ENCODE data around the gene FAM221B. TPM values are rescaled to one million over a fixed set of nuclear protein-coding genes. Genes with fewer than 3 reads are reported as not detected.
A peak's percentile ranks its signal among the peaks of the same experiment; 100 is the strongest.

Gene FAM221B
- polyA plus RNA-seq, 1 donor from 2014 or later, result 0.09 TPM

GRCh38 chr9:35811381-35812024, 17.0 kb downstream of the FAM221B start:
- peak overlapping the region; percentile 40 for H3K27ac ChIP-seq (ENCODE audit: low read length)
- H3F3A ChIP-seq (ENCODE audit: insufficient read depth, low read length, poor library complexity, severe bottlenecking), result peaks cover 5% of the 10 kb centered on the region
- peak overlapping the region; percentile 83 for H3K4me2 ChIP-seq (ENCODE audit: low read length)
- H4K20me1 ChIP-seq (ENCODE audit: insufficient read depth), result no peaks in the 10 kb centered on the region
- no peaks in the 10 kb centered on the region for H3K9me3 ChIP-seq (ENCODE audit: low read length)
- peak overlapping the region; percentile 68 for H3K4me3 ChIP-seq (ENCODE audit: low read length)
- no peaks in the 10 kb centered on the region for H3K36me3 ChIP-seq (ENCODE audit: insufficient read depth, low read length)
- H3K79me2 ChIP-seq (replicated peaks; ENCODE audit: insufficient read depth, low read length), result peaks cover 1% of the 10 kb centered on the region
- TF ChIP-seq CTCF (IDR thresholded peaks at IDR 0.05; ENCODE audit: poor library complexity, severe bottlenecking) (no peak), RAD21 (conservative IDR thresholded peaks at IDR 0.05) (no peak), POLR2AphosphoS5 (IDR thresholded peaks at IDR 0.05) (no peak), TAF1 (IDR thresholded peaks at IDR 0.05; ENCODE audit: low read depth) (no peak), REST (IDR thresholded peaks at IDR 0.05; ENCODE audit: borderline replicate concordance) (no peak), SMC3 (conservative IDR thresholded peaks at IDR 0.05; ENCODE audit: poor library complexity) (no peak), EP300 (conservative IDR thresholded peaks at IDR 0.05; ENCODE audit: poor library complexity, severe bottlenecking) (no peak), MXI1 (conservative IDR thresholded peaks at IDR 0.05; ENCODE audit: poor library complexity, severe bottlenecking) (no peak), EZH2 (IDR thresholded peaks at IDR 0.05; ENCODE audit: borderline replicate concordance, insufficient read depth, low read length, poor library complexity, severe bottlenecking) (no peak)
- no peaks in the 10 kb centered on the region for H3K9me2 ChIP-seq (ENCODE audit: insufficient read depth, low read length)
- peak overlapping the region; percentile 78 for H2AFZ ChIP-seq (ENCODE audit: low read depth, low read length)
- peak overlapping the region; percentile 54 for H3K9ac ChIP-seq (ENCODE audit: low read length)
- no peaks in the 10 kb centered on the region for H3K27me3 ChIP-seq (ENCODE audit: insufficient read depth, low read depth, low read length)

- Histone ChIP-seq H3K4me2 (ENCODE audit: low read length) (no peak overlapping the region), H3K36me3 (ENCODE audit: insufficient read depth, low read length) (no peaks in the 10 kb centered on the region), H3K9me2 (ENCODE audit: insufficient read depth, low read length) (no peaks in the 10 kb centered on the region), H3K27ac (ENCODE audit: low read length) (no peak overlapping the region), H4K20me1 (ENCODE audit: insufficient read depth) (no peaks in the 10 kb centered on the region), H3K27me3 (ENCODE audit: insufficient read depth, low read depth, low read length) (no peaks in the 10 kb centered on the region), H3K79me2 (replicated peaks; ENCODE audit: insufficient read depth, low read length) (no peaks in the 10 kb centered on the region), H2AFZ (ENCODE audit: low read depth, low read length) (no peak overlapping the region), H3K9me3 (ENCODE audit: low read length) (no peaks in the 10 kb centered on the region), H3K9ac (ENCODE audit: low read length) (no peak overlapping the region), H3K4me3 (ENCODE audit: low read length) (no peak overlapping the region), H3F3A (ENCODE audit: insufficient read depth, low read length, poor library complexity, severe bottlenecking) (peaks cover 5% of the 10 kb centered on the region)
- TF ChIP-seq TAF1 (IDR thresholded peaks at IDR 0.05; ENCODE audit: low read depth), result no peak
- TF ChIP-seq REST (IDR thresholded peaks at IDR 0.05; ENCODE audit: borderline replicate concordance), result no peak
- no peak for TF ChIP-seq EZH2 (IDR thresholded peaks at IDR 0.05; ENCODE audit: borderline replicate concordance, insufficient read depth, low read length, poor library complexity, severe bottlenecking)
- no peak for TF ChIP-seq POLR2AphosphoS5 (IDR thresholded peaks at IDR 0.05)
- TF ChIP-seq RAD21 (conservative IDR thresholded peaks at IDR 0.05), result no peak
- TF ChIP-seq CTCF (IDR thresholded peaks at IDR 0.05; ENCODE audit: poor library complexity, severe bottlenecking), result no peak
- no peak for TF ChIP-seq SMC3 (conservative IDR thresholded peaks at IDR 0.05; ENCODE audit: poor library complexity)
- TF ChIP-seq EP300 (conservative IDR thresholded peaks at IDR 0.05; ENCODE audit: poor library complexity, severe bottlenecking), result no peak
- TF ChIP-seq MXI1 (conservative IDR thresholded peaks at IDR 0.05; ENCODE audit: poor library complexity, severe bottlenecking), result no peak
These were observed 18.4 kb downstream of the FAM221B start for GRCh38 chr9:35810122-35810521.

Data from neural cell (in vitro differentiated cells).